AG09319 (cell line): ENCODE results near the gene LTBP2.
A peak's percentile ranks its signal among the peaks of the same experiment; 100 is the strongest.

Experiments used
- DNase-seq: peaks from one replicate; pipeline ENCODE4 v3.0.0-alpha.2; 2010; ENCODE audit warnings: low read depth; ENCODE audit errors: extremely low read depth
- CTCF ChIP-seq: IDR thresholded peaks from 2 replicates; pipeline ENCODE4 v1.5.1; 2011; ENCODE audit warnings: low read depth, mild to moderate bottlenecking, inconsistent platforms, low read length, moderate library complexity

Gene LTBP2

GRCh38 chr14:74575507-74575906 lies 36.5 kb downstream of the LTBP2 start:
- TF ChIP-seq CTCF: no peak
- DNase-seq: no peak

DNA sequence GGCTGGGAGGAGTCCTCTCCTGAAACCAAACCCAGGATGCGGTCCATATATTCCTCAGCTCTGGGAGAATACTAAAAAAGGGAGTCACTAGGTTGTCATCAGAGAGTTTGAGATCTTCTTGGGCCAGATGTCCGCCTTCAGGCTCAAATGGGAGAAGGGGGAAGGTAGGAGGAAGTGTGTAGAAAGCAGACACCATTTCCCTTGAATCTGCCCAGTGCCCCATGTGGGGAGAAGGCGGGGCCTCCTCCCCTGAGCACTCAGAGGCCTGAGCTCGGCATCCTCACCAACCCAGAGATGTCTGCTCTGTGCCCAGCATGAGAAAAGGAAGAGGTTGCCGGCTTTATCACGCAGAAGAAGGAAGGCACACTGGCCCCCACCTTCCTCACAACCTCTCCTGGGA lies 37.3 kb downstream of the LTBP2 start:
- no peak for DNase-seq
- TF ChIP-seq CTCF: no peak

DNA sequence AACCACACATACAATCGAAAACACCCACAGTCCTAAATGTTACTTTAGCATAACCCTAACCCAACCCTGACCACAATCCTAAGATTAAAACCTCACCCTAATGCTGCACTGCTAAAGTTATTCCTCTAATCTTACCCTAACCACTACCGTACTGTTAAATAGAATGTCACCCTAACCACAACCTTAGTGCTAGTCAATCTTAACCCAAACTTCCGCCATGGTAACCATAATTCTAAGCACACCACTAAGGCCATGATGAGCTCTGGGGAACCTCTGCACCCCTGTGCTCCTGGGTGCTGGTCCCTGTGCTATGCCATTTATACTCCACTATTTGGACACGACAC lies 38.0 kb downstream of the LTBP2 start:
- TF ChIP-seq CTCF: no peak
- DNase-seq: no peak

GRCh38 chr14:74573421-74574089 lies 38.5 kb downstream of the LTBP2 start:
- TF ChIP-seq CTCF: no peak
- no peak for DNase-seq

GRCh38 chr14:74572726-74573301 lies 39.2 kb downstream of the LTBP2 start:
- no peak for DNase-seq
- no peak for TF ChIP-seq CTCF

GRCh38 chr14:74571901-74572725 lies 39.9 kb downstream of the LTBP2 start:
- peak; percentile 96 for DNase-seq
- TF ChIP-seq CTCF: no peak

- no peak for DNase-seq
- no peak for TF ChIP-seq CTCF
These were observed 40.6 kb downstream of the LTBP2 start for GRCh38 chr14:74571441-74571841.
